ENCODE measurements around the gene SAP30L.

DNA sequence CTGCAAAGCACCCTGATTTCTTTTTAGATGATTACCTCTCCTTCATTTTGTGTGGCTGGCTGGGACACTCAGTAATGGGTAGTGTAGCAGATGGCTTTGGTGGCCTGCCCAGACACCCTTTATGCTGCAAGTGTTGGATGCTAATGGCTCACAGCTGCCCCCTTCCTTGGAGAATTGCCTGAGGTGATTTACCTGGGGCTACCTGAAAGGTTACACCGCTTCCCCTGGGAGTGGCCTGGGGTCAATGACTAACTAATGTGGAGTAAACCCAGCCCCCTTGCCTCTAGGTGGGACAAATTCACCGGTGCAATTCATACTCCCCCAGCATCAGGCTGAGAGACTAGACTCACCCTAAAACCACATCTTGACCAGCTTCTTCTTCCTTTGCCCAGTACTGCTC is 55.8 kb downstream of the SAP30L start:
- TF ChIP-seq, protein P1, sequence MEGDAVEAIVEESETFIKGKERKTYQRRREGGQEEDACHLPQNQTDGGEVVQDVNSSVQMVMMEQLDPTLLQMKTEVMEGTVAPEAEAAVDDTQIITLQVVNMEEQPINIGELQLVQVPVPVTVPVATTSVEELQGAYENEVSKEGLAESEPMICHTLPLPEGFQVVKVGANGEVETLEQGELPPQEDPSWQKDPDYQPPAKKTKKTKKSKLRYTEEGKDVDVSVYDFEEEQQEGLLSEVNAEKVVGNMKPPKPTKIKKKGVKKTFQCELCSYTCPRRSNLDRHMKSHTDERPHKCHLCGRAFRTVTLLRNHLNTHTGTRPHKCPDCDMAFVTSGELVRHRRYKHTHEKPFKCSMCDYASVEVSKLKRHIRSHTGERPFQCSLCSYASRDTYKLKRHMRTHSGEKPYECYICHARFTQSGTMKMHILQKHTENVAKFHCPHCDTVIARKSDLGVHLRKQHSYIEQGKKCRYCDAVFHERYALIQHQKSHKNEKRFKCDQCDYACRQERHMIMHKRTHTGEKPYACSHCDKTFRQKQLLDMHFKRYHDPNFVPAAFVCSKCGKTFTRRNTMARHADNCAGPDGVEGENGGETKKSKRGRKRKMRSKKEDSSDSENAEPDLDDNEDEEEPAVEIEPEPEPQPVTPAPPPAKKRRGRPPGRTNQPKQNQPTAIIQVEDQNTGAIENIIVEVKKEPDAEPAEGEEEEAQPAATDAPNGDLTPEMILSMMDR (IDR thresholded peaks at IDR 0.05): no peak
- no peak for TF ChIP-seq POLR2A (IDR thresholded peaks at IDR 0.05)

Data from Peyer's patch (tissue), 4 donors.